HG02763 (cell line): Measurements from ENCODE around the gene CSNK1D.

ENCODE experiments used
- ATAC-seq: cut with Tn5 transposase; IDR thresholded peaks from one replicate; pipeline ENCODE4 v1.9.1; 2021; ENCODE audit warnings: mild to moderate bottlenecking, moderate library complexity; ENCODE audit not compliant: unreplicated experiment

Gene CSNK1D

GRCh38 chr17:82241183-82241925 is 32.1 kb downstream of the CSNK1D start:
- no peak for ATAC-seq

GRCh38 chr17:82240506-82241182 is 32.9 kb downstream of the CSNK1D start:
- ATAC-seq: no peak

GRCh38 chr17:82239926-82240505 is 33.5 kb downstream of the CSNK1D start:
- ATAC-seq: no peak

- no peak for ATAC-seq
These were observed 34.0 kb downstream of the CSNK1D start for GRCh38 chr17:82239401-82239925.

GRCh38 chr17:82238472-82239201 is 34.9 kb downstream of the CSNK1D start:
- ATAC-seq: no peak

- no peak for ATAC-seq
These were observed 35.6 kb downstream of the CSNK1D start for GRCh38 chr17:82237746-82238471.

GRCh38 chr17:82237083-82237745 is 36.3 kb downstream of the CSNK1D start:
- no peak for ATAC-seq

- ATAC-seq: no peak
These were observed 37.1 kb downstream of the CSNK1D start for GRCh38 chr17:82236142-82236971.

- no peak for ATAC-seq
These were observed 37.7 kb downstream of the CSNK1D start for GRCh38 chr17:82235775-82236141.

- no peak for ATAC-seq
These were observed 38.3 kb downstream of the CSNK1D start for GRCh38 chr17:82235056-82235774.

GRCh38 chr17:82234211-82235055 is 39.1 kb downstream of the CSNK1D start:
- no peak for ATAC-seq

GRCh38 chr17:82232876-82233785 is 40.4 kb downstream of the CSNK1D start:
- no peak for ATAC-seq

GRCh38 chr17:82232322-82232820 is 41.1 kb downstream of the CSNK1D start:
- ATAC-seq: no peak

GRCh38 chr17:82231562-82232321 is 41.8 kb downstream of the CSNK1D start:
- ATAC-seq: no peak

GRCh38 chr17:82231312-82231561 is 42.3 kb downstream of the CSNK1D start:
- no peak for ATAC-seq
